HUDEP-2 (cell line): ENCODE measurements around the gene POP5.

ENCODE experiments used
- DNase-seq, 76 experiments: peaks; one replicate each; lab custom pipeline; 2025; ENCODE audit not compliant: unreplicated experiment in 76 of 76; lab: John Stamatoyannopoulos, UW

The POP5 gene

DNA sequence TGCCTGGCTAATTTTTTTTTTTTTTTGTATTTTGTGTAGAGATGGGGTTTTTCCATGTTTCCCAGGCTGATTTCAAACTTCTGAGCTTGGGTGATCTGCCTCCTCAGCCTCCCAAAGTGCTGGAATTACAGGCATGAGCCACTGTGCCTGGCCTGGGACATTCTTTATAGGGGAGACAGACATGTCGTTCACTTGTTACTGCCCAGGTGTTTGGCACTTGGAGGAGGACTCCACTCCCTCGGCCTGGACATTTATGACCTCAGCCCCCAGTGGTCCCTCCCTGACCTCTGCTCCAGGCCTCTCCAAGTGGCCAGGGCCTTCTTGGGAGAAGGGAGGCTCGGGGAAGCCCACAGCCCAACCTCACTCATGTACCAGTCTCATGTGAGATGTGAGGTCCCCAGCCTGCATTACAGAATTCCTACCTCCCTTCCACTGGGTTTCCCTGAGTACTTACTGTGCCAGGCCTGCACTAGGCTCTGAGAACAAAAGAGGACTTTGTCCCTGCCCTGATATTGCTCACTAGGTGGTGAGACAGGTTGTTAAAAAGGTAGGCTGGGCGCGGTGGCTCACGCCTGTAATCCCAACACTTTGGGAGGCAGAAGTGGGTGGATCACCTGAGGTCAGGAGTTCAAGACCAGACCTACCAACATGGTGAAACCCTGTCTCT is 9.7 kb upstream of the POP5 start:
- DNase-seq, result no peak

DNA sequence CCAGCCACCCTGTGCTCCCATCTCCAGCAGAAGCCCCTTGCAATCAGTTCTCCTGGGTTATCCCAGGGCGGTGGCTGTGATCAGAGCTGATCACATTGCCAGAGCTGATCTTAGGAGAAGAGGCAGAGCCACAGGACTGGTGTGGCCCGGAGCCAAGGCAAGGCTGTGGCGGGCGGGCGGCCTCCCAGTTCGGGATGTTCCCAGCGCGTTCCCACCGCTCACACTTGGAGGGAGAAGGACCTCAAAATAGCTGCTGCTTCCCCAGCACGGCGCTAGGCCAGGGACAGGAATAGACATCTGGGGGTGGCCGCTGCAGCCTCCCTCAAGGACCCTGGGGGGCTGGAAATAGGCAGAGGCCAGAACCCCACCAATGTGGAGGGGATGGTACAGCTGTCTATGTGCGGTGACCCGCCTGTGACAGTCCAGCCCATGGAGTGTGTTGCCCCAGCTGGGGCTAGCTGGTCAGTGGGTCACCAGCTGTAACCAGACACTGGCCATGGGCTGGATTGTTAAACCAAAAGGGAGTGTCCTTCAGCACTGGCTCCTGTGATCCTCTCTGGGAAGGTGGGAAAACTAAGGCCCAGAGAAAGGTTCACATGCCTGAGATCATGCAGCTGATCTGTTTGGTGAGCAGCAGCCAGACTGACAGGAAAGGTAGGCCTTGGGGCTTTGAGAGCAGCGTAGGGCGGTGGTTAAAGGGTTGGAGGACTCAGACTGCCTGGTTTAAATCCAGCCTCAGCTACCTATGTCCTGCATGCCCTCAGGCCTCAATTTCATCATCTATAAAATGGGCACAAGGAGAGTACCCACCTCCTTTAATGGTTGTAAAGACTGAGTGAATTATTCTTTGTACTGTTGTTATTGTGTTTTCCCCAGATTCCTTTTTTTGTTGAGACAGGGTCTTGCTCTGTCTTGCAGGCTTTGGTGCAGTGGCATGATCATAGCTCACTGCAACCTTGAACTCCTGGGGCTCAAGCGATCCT is 8.0 kb upstream of the POP5 start:
- no peak for DNase-seq

DNA sequence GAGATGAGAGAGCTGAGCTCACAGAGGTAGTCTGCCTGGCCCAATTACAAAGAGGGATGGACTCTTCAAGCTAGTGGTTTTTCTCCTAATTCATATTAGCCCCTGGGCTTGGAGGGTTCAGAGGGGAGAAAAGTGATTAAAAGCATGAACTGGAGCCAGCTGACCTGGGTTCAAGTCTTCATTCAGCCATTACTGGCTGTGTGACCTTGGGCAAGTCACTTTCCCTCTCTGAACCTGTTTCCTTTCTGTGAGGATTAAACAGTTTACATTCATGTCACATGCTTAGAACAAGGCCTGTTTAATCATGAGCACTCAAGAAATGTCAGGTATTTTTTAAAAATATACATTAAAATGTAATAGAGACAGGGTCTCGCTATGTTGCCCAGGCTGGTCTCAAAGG is 7.2 kb upstream of the POP5 start:
- no peak for DNase-seq

DNA sequence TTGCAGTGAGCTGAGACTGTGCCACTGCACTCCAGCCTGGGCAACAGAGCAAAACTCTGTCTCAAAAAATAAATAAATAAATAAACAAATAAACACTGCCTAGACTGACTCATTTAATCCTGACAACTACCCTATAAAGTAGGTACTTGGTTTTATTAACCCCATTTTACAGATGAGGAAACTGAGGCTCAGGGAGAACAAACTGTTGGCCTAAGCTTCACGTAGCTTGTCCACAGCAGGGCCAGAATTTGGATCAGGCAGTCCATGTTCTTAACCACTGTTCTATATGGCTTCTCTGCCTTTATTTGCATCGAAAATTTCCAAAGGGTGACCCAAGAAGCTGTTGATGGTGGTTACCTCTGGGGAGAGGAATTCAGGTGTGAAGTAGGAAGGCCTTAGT is 5.7 kb upstream of the POP5 start:
- DNase-seq, result no peak

DNA sequence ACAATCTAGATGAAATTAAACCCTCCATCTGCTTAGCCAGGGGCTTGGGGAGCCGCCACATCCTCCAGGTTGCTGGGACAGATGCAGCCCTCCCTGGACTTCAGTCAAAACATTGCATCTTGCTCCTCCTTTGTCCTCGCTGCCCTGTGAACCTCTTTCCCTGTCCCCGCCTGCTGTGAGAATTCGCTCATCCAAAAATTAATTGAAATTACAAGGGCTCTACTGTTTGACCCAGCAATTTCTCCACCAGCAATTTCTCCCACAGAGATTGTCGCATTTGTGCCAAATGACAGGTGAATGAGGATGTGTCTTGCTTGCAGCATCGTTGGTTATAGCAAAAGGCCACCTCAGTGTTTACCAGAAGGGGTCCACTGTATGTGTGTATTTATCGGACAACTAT is 5.0 kb upstream of the POP5 start:
- DNase-seq, result no peak

DNA sequence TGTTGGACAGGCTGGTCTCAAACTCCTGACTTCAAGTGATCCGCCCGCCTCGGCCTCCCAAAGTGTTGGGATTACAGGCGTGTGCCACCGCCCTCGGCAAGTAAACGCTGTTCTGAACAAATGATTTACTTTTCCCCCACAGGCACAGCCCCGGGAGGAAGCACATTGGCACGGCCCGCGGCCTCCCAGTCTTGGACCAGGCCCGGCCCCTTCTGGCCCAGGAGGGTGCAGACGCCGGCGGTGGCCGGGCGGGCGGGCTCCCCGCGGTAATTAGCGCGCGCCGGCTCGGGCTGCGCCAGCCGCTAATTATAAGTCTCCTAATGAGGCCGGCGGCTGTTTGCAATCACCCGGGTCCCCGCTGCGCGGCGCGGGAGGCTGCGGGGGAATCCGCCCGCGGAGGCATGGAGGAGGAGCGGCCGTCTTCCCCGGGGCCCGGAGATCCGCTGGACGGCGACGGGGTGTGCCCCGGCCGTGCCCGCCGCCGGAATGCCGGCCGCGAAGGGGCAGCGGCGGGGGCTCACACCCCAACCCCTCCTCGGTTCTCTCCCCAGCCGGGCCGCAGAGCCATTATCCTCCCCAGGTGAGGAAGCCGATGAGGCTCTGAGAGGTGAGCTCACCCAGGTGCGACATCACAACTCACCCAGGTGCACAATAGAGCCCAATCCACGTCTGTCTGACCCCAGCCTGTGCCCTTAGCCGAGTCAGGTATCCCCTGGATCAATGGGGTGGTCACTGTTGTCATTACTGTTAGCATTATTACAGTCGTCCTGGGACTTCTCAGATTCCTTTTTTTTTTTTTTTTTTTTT is 3.3 kb upstream of the POP5 start:
- peak in 48 of 76 experiments; percentile 3 to 64 (median 32) for DNase-seq

DNA sequence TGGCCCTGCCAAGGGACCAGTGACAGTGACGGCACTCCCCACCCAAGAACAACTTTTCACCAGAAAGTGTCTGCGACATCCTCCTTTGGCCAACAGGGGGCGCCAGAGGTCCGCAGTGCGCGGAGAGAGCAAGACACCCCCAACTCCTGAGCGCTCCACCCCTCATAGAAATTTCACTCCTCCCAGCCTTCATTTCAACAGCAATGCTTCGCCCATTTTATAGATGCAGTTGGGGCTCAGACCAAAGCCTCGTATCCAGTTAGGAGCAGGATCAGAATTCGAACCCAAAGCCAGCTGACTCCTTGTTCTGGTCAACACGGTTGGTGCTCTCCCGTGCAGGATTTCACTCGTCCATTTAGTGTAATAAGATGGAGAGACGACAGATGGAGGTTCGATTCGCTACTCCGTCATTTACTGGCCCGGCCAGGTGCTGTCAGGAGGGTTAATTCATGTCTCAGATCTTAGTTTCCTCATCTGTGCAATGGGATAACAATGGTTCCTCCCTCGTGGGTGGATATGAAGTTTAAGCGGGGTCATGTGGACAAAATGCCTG is 2.4 kb upstream of the POP5 start:
- peak in 64 of 76 experiments; percentile 6 to 72 (median 48) for DNase-seq

DNA sequence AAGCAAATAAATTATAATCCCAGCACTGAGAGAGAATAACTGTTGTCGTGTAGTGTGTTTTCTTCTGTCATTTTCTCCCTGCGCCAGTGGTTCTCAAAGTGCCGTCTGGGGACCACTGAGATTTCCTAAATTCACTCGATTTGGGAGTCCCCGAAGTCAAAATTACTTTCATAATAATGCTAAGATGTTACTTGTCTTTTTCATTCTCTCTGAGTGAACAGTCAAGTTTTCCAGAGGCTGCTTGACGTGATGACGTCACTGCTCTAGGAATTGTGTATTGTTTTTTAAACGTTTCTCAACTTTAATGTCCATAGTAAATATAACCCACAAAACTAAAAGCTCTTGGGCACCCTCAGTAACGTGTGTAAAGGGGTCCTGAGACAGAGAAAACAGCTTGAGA is 796 bp upstream of the POP5 start:
- DNase-seq, result no peak

DNA sequence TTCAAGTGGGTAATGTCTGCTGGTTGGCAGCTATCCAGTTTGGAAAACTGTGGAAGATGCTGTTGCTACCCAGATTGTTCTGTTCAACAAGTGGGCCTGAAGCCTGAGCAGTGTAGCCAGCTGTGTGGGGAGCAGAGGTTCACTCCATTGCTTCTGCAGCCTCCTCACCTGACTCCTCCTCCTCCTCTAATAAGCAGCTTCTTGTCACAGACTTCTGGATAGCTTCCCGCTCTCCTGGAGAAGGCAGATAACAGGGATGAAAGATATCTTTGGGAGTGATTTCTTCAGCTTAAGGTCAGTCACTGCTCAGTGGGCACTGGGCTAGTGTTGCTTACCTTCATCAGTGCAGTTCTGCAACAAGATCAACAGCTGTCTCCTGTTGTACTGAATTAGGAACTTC is 2.0 kb downstream of the POP5 start:
- DNase-seq, result peak in 2 of 76 experiments; percentile 4 to 20

DNA sequence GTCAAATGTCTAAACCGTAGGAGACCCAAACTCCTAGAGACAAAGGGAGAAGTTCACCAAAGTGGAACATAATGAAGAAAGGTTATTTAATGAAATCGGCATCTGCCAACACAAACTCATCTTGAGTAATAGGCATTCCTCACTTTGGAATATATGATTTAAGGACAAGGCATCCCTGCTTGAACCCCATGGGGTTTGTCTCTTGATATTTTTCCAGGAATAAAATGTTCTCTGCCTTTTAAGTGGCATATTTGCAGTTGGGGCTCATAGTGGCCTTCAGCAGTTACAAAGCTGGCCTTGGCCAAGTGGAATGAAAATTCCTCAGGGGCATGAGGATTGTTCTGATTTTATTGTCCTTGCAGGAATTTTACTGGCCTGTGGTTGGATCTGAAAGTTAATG is 7.1 kb downstream of the POP5 start:
- DNase-seq, result no peak

DNA sequence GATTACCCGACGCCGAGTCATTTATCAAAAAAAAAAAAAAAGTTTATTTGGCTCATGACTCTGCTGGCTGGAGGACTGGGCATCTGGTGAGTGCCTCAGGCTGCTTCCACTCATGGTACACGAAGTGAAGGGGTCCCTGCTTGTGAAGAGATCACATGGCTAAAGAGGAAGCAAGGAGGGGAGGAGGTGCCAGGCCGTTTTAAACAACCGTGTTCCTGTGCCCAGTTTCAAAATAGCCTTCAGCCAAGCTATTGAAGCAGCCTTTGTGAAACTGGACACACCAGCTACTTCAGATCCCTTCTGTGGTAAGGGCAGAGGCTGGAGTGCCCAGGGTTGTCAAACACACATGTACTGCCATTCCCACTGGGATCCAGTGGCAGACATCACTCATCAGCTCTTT is 7.6 kb downstream of the POP5 start:
- no peak for DNase-seq

DNA sequence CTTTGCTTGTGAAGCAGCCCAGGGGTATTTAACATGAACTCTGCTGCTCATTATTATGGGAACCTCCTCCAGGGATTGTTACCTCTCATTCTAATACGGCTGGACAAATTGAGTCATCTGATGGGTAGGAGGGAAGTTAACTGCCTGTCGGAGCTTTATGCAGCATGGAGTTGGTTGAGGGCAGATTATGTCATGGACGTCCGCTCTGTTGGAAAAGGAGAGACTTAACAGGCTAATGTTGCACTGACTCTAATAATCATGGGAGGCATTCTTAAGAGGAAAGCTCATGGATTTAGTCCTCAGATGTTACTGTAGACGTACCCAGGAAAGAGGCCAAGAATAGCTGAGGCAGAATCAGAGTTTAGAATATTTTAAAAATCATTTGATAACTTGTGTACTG is 9.9 kb downstream of the POP5 start:
- DNase-seq, result no peak

DNA sequence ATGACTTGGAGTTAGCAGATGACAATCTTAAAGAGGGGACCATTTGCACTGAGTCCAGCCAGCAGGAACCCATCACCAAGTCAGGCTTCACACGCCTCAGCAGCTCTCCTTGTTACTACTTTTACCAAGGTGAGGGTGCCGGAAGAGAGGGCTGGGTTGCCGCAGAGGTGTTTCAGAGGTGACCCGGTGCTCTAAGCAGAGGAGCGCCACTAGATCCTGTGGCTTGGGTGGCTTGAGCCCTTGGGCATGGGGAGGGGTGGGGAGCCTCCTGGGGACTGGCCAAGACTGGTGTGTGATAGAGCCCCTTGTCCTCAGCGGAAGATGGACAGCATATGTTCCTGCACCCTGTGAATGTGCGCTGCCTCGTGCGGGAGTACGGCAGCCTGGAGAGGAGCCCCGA is 17.7 kb downstream of the POP5 start:
- no peak for DNase-seq

DNA sequence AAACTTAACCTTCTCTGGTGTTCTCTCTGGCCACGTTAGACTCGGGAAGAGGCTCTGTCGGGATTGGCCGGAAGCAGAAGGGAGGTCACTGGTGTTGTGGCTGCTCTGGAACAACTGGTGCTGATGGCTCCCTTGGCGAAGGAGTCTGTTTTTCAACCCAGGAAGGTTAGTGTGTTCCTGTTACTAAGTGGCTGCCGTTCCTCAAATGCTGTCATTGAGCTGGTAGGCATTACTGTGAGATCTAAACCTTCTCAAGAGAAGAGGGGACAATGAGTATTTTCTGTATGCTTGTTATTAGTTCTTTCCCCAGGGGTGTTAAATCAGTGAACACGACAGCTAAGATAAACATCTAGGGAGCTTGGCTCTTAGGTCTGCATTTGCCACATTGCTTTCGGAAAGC is 18.3 kb downstream of the POP5 start:
- DNase-seq, result no peak

DNA sequence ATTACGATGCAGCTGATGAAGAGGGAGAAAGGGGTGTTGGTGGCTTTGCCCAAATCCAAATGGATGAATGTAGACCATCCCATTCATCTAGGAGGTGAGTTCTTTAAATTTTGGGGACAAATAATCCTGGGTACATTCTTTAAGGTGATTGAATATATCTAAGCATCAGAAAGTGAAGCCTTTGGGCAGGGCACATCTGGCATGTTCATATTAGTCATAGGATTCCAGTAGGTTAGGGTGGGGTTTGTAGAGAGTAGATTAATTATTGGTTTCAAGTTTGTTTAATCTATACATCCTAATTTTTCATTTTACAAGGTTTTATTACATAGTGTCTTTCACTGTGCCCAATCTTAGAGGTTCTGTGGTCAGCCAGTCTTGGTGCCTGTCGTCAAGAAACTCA is 23.6 kb downstream of the POP5 start:
- DNase-seq, result no peak

DNA sequence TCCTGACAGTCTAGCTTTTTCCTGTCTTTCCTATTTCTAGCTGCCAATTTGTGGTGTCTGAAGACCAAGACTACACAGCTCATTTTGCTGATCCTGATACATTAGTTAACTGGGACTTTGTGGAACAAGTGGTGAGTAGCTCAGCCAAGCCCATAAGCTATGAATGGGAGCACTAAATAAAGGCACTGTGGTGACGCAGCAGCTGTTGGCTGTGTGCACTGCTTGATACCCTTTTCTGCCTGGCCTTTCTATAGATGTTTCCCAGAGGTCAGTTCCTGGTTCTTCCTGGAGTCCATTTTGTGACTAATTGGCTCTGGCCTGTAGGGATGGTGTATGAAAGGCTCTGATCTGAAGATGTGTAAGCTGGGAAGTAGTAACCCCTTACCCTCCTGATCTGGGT is 26.5 kb downstream of the POP5 start:
- no peak for DNase-seq

DNA sequence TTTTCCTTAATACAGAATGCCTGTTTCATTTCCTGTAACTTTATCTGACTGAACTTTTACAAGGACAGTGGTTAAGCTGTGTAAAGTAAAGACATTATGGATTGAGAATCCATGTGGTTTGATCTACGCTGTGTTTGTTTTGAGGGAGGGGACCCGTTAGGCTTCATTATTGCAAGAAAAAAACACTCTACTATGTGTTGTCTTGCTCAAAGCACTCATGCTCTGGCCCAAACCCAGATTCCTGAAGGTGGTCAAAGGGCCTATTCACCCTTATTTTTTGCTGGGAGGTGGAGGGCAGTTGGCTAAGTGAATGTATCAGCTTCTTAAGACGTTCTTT is 35.2 kb downstream of the POP5 start:
- no peak for DNase-seq

DNA sequence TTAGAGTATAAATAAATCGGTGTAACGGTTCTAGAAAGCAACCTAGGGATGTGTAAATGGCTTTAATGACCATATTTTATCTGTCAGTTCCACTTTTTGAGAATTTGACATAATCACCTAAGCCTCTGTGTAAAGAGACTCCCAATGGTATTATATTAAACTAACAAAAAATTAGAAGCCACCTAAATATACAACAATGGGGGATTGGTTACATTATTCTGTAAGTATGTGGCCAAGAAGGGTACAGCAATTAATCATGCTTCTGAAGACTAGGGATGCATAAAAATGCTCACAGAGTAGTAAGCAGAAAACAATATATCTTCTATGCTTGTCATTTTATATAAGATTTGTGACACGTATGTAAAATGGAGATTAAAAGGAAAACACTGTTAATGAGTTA is 36.5 kb downstream of the POP5 start:
- no peak for DNase-seq

DNA sequence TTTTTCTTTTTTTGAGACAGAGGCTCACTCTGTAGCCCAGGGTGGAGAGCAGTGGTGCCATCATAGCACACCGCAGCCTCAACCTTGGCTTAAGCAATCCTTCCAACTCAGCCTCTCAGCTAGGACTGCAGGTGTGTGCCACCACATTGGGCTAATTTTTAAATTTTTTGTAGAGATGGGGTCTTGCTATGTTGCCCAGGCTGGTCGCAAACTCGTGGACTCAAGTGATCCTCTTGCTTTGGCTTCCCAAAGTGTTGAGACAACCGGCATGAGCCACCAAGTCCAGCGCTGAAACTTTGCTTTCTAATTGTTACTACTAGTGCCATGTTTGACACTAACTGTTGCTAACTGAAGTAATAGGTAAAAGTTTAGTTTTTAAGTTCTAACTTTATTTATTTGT is 39.0 kb downstream of the POP5 start:
- DNase-seq, result no peak

DNA sequence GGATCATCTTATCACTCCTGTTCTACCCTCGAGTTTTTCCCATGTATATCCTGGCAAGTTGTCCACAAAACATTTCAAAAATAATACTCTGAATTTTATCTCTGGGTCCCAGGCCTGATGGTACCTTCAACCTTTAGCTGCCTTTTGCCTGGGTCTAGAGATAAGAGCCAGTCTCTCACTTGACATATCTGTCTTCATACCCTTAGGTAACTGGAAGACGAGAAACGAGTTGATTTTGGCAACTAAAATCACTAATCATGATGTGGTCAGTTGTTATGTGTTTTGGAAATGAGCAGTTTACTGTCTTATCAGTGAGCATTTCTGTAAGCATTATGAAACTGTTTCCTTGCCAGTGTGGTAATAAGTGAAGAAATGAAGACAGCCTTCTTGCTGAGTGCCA is 40.8 kb downstream of the POP5 start:
- DNase-seq, result peak in 61 of 76 experiments; percentile 3 to 97 (median 79)

DNA sequence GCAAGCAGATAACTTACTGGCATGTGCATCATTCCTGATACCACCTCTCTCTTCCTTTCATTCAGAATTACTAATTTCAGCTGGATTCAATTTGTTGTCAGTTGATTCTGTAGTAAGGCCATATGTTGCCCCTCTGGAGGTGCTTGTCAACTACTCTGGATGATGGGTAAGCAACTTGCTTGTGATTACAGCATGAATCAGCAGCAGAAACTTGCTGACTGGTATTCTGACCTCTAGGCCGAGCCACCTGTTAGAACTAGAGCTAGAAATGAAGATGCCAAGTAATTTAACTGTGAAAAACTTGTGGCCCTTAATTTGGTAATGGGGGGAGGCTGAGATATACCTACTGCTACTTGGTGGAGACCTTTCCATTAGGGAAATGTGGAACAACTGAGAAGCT is 41.9 kb downstream of the POP5 start:
- peak in 2 of 76 experiments; percentile 4 to 6 for DNase-seq
